K562 (cell line): ENCODE data around the gene WDR1. TPM values are rescaled to one million over a fixed set of nuclear protein-coding genes. Genes with fewer than 3 reads are reported as not detected.

Source experiments
- ATF1 ChIP-seq, 2 experiments: fragments of 450-650 bp in 1 of 2; IDR thresholded peaks; 2 replicates each; pipeline ENCODE4 v1.6.1; 2016; ENCODE audit warnings: missing compliant biosample characterization in 1 of 2, missing genetic modification characterization in 1 of 2
- DIDO1 ChIP-seq: fragments of 450-650 bp; IDR thresholded peaks from 2 replicates; pipeline ENCODE4 v1.6.1; 2016; ENCODE audit warnings: low read depth, missing biosample characterization, missing genetic modification characterization
- DMBX1 ChIP-seq: fragments of 250-450 bp; sonication (Bioruptor Pico); IDR thresholded peaks from 2 replicates; pipeline ENCODE4 v1.8.0; 2022; ENCODE audit warnings: inconsistent platforms, mild to moderate bottlenecking, moderate library complexity, borderline replicate concordance
- EZH2 ChIP-seq: IDR thresholded peaks from 2 replicates; pipeline ENCODE4 v1.6.1; 2012; ENCODE audit warnings: low read depth, mild to moderate bottlenecking, inconsistent platforms, low read length, borderline replicate concordance
- HDAC6 ChIP-seq: IDR thresholded peaks from 2 replicates; pipeline ENCODE4 v1.6.1; 2012; ENCODE audit warnings: low read depth, mild to moderate bottlenecking, control low read depth, inconsistent platforms, low read length, moderate library complexity
- HOXB6 ChIP-seq: fragments of 250-450 bp; sonication (Bioruptor Pico); IDR thresholded peaks from 2 replicates; pipeline ENCODE4 v1.5.1; 2022; ENCODE audit warnings: mild to moderate bottlenecking, borderline replicate concordance
- MCM5 ChIP-seq: fragments of 450-650 bp; IDR thresholded peaks from 2 replicates; pipeline ENCODE4 v1.6.1; 2016; ENCODE audit warnings: low read depth
- ZNF143 ChIP-seq: sonication (generic); formaldehyde crosslinking; IDR thresholded peaks from 2 replicates; pipeline ENCODE4 v1.9.0; 2022; ENCODE audit warnings: mild to moderate bottlenecking, missing genetic modification reagents
- polyA plus RNA-seq, 8 experiments: library from polyadenylated mRNA; depleted of rRNA in 4 of 8; stranded (reverse) in 5 of 8; unstranded in 3 of 8; fragments of >200 nt; fragmentation: Nextera tagmentation in 2 of 8; fragmentation: Illumina TruSeq in 1 of 8; extraction: Ambion mirVana in 2 of 8; extraction: Trizol in 1 of 8; gene quantifications; 2 replicates each; pipeline versions ENCODE4 v1.2.1 to v1.2.3, GENCODE V29; 2011 to 2014; ENCODE audit warnings: inconsistent platforms in 1 of 8, missing spikeins in 1 of 8
- total RNA-seq, 7 experiments: library from RNA; depleted of rRNA in 6 of 7; stranded (reverse); fragments of >200 nt in 6 of 7; fragmentation: Illumina TruSeq in 2 of 7; extraction: Trizol in 2 of 7; gene quantifications; 2 replicates each; pipeline versions ENCODE4 v1.2.1 to v1.2.3, GENCODE V29; 2011 to 2021; ENCODE audit warnings: low replicate concordance in 1 of 7
- TF ChIP-seq, protein P1 (sequence below): sonication (generic); formaldehyde crosslinking; IDR thresholded peaks from 2 replicates; pipeline ENCODE4 v1.8.1; 2023; ENCODE audit warnings: missing genetic modification reagents, mild to moderate bottlenecking, borderline replicate concordance
- TF ChIP-seq, protein P2 (sequence below): sonication (generic); formaldehyde crosslinking; IDR thresholded peaks from 2 replicates; pipeline ENCODE4 v1.8.1; 2023; ENCODE audit warnings: mild to moderate bottlenecking, missing genetic modification reagents
- TF ChIP-seq, protein P3 (sequence below): fragments of 250-450 bp; sonication (Bioruptor Pico); IDR thresholded peaks from 2 replicates; pipeline ENCODE4 v1.4.0; 2020; ENCODE audit warnings: mild to moderate bottlenecking

The WDR1 gene
- total and polyA plus RNA-seq, 9 of the 15 experiments (the other 6 are each of a cell fraction or from before 2014, with no cell fraction given) = 16.1 to 213 (median 125) TPM

DNA sequence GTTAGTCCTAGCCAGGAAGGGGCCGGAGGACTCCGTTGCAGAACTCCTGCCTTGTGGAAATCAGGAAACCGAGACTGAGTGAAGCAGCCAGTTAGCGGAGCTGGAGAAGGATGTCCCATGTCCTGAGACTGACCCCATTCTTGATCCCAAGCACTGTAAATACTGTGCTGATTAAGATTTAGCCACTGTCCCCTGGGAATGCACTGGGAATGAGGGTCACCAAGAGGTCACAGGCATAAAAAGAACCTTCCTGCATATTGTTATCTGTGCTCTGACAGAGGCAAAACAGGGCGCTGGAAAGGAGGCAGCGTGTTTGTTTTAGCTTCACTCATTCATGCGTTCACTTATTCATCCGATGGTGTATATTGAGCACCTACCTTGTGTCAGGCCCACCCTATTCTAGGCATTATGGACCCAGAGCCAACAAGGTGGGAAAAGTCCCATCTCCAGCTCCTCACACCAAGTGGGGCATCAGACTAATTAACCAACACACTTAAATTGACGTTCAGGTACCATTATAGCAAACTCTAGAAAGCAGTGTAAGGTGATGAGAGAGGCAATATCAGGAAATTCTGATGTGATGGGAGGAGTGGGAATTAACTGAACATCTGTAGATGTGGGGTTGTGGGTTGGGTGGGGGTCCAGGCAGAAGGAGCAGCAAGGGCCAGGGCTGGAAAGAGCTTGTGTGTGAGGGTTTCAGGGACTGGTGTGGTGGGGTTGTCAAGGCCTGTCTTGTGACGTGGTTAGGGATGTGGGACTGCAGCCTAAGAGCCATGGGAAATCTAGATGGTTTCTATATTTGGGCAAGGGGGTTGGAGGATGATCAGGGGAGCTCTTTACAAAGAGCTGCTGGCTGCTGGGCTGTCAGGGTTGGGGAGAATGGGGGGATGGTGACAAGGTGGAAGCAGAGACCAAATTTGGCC, 84.7 kb downstream of the WDR1 start (continued):
- TF ChIP-seq, protein P1, sequence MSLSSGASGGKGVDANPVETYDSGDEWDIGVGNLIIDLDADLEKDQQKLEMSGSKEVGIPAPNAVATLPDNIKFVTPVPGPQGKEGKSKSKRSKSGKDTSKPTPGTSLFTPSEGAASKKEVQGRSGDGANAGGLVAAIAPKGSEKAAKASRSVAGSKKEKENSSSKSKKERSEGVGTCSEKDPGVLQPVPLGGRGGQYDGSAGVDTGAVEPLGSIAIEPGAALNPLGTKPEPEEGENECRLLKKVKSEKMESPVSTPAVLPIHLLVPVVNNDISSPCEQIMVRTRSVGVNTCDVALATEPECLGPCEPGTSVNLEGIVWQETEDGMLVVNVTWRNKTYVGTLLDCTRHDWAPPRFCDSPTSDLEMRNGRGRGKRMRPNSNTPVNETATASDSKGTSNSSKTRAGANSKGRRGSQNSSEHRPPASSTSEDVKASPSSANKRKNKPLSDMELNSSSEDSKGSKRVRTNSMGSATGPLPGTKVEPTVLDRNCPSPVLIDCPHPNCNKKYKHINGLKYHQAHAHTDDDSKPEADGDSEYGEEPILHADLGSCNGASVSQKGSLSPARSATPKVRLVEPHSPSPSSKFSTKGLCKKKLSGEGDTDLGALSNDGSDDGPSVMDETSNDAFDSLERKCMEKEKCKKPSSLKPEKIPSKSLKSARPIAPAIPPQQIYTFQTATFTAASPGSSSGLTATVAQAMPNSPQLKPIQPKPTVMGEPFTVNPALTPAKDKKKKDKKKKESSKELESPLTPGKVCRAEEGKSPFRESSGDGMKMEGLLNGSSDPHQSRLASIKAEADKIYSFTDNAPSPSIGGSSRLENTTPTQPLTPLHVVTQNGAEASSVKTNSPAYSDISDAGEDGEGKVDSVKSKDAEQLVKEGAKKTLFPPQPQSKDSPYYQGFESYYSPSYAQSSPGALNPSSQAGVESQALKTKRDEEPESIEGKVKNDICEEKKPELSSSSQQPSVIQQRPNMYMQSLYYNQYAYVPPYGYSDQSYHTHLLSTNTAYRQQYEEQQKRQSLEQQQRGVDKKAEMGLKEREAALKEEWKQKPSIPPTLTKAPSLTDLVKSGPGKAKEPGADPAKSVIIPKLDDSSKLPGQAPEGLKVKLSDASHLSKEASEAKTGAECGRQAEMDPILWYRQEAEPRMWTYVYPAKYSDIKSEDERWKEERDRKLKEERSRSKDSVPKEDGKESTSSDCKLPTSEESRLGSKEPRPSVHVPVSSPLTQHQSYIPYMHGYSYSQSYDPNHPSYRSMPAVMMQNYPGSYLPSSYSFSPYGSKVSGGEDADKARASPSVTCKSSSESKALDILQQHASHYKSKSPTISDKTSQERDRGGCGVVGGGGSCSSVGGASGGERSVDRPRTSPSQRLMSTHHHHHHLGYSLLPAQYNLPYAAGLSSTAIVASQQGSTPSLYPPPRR (CRISPR knock-in tag) = no peak
- TF ChIP-seq ZNF143 (CRISPR knock-in tag) (no peak), HDAC6 (no peak), DIDO1 (tag) (no peak), HOXB6 (CRISPR knock-in tag) (no peak), MCM5 (no peak), ATF1 (CRISPR knock-in tag; IDR thresholded peaks at IDR 0.05) (no peak), ATF1 (tag; IDR thresholded peaks at IDR 0.05) (no peak), DMBX1 (CRISPR knock-in tag) (no peak), EZH2 (no peak)
- TF ChIP-seq, protein P2, sequence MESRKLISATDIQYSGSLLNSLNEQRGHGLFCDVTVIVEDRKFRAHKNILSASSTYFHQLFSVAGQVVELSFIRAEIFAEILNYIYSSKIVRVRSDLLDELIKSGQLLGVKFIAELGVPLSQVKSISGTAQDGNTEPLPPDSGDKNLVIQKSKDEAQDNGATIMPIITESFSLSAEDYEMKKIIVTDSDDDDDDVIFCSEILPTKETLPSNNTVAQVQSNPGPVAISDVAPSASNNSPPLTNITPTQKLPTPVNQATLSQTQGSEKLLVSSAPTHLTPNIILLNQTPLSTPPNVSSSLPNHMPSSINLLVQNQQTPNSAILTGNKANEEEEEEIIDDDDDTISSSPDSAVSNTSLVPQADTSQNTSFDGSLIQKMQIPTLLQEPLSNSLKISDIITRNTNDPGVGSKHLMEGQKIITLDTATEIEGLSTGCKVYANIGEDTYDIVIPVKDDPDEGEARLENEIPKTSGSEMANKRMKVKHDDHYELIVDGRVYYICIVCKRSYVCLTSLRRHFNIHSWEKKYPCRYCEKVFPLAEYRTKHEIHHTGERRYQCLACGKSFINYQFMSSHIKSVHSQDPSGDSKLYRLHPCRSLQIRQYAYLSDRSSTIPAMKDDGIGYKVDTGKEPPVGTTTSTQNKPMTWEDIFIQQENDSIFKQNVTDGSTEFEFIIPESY (CRISPR knock-in tag) = no peak
- TF ChIP-seq, protein P3, sequence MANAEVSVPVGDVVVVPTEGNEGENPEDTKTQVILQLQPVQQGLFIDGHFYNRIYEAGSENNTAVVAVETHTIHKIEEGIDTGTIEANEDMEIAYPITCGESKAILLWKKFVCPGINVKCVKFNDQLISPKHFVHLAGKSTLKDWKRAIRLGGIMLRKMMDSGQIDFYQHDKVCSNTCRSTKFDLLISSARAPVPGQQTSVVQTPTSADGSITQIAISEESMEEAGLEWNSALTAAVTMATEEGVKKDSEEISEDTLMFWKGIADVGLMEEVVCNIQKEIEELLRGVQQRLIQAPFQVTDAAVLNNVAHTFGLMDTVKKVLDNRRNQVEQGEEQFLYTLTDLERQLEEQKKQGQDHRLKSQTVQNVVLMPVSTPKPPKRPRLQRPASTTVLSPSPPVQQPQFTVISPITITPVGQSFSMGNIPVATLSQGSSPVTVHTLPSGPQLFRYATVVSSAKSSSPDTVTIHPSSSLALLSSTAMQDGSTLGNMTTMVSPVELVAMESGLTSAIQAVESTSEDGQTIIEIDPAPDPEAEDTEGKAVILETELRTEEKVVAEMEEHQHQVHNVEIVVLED (CRISPR knock-in tag) = no peak
